Measurements from ENCODE around the gene CAD. TPM values are rescaled to one million over a fixed set of nuclear protein-coding genes. Genes with fewer than 3 reads are reported as not detected.

The CAD gene
- total RNA-seq, 1 experiment from 2014 or later = 130 TPM

DNA sequence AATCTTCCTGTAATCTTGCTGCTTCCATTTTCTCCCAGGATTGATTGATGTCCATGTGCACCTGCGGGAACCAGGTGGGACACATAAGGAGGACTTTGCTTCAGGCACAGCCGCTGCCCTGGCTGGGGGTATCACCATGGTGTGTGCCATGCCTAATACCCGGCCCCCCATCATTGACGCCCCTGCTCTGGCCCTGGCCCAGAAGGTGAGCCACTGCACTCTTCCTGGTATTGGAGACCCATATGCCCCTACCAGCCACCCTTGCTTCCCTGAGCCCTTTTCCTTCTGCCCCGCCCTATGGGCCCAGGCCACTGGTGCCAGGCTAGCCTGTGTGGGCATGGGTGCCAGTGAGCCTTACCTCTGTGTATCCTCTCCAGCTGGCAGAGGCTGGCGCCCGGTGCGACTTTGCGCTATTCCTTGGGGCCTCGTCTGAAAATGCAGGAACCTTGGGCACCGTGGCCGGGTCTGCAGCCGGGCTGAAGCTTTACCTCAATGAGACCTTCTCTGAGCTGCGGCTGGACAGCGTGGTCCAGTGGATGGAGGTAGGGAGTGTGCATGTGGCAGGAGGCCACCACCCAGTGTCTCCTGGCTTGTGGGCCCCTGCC is 20.3 kb downstream of the CAD start:
- no peaks in the 10 kb centered on the region for H3K4me1 Mint-ChIP-seq
- Histone ChIP-seq H3K79me2 (ENCODE audit: insufficient read depth, low read length) (no peaks in the 10 kb centered on the region), H2BK120ac (ENCODE audit: low read depth, low read length, poor library complexity, severe bottlenecking) (no peak overlapping the region), H3K4me2 (ENCODE audit: insufficient read depth, insufficient read length, low read length) (no peak overlapping the region), H3K14ac (ENCODE audit: insufficient read depth, low read length) (no peak overlapping the region), H4K8ac (replicated peaks; ENCODE audit: insufficient read length, low read depth, low read length) (no peak overlapping the region), H2BK20ac (ENCODE audit: low read depth, low read length, poor library complexity, severe bottlenecking) (no peak overlapping the region), H3T11ph (ENCODE audit: low read length) (no peak overlapping the region), H3K9ac (ENCODE audit: extremely low read depth, insufficient read length, low read length) (no peak overlapping the region), H3K27ac (ENCODE audit: insufficient read length, low read depth, low read length) (no peak overlapping the region), H3K79me1 (ENCODE audit: insufficient read depth, low read depth, low read length, poor library complexity, severe bottlenecking) (no peaks in the 10 kb centered on the region), H2AFZ (ENCODE audit: low read length) (no peak overlapping the region), H3K4ac (ENCODE audit: low read depth, low read length) (no peak overlapping the region), H2BK15ac (ENCODE audit: low read depth, low read length) (no peak overlapping the region), H3K4me1 (ENCODE audit: insufficient read depth, low read length) (no peaks in the 10 kb centered on the region), H2BK12ac (ENCODE audit: insufficient read length, low read depth, low read length) (no peak overlapping the region), H2BK5ac (ENCODE audit: insufficient read length, low read length) (no peak overlapping the region), H3K56ac (ENCODE audit: insufficient read length, low read depth, low read length) (no peak overlapping the region), H4K5ac (ENCODE audit: insufficient read length, low read depth, low read length) (no peak overlapping the region), H3K27me3 (ENCODE audit: insufficient read depth, low read length) (no peaks in the 10 kb centered on the region), H3K23ac (ENCODE audit: insufficient read length, low read depth, low read length) (no peak overlapping the region), H4K91ac (ENCODE audit: insufficient read length, low read depth, low read length) (no peak overlapping the region), H4K20me1 (ENCODE audit: control insufficient read depth, insufficient read depth, insufficient read length) (peaks cover 2% of the 10 kb centered on the region), H3K18ac (ENCODE audit: insufficient read length, low read depth, low read length) (no peak overlapping the region), H3K23me2 (ENCODE audit: insufficient read length, low read depth, low read length, poor library complexity, severe bottlenecking) (no peaks in the 10 kb centered on the region), H3K9me3 (ENCODE audit: control insufficient read depth, low read depth, low read length) (no peaks in the 10 kb centered on the region), H2AK5ac (ENCODE audit: insufficient read length, low read length) (no peak overlapping the region)
- no peak overlapping the region; a peak in 1 of 7 replicates for H3K27ac Mint-ChIP-seq
- peaks cover 63 to 100% (median 99%) of the 10 kb centered on the region in 3 experiments for H3K36me3 Mint-ChIP-seq (ENCODE audit: insufficient read depth in 1 of 3, low read depth in 3 of 3)
- no peak for DNase-seq
- no peaks in the 10 kb centered on the region for H3K9me3 Mint-ChIP-seq
- WGBS (ENCODE audit: extremely low coverage, insufficient read length, low lambda C conversion rate) = no CpG with 5 or more reads among the region's 15 CpGs
- H3K27me3 Mint-ChIP-seq (ENCODE audit: low read depth) = no peaks in the 10 kb centered on the region
- H3K4me3 Mint-ChIP-seq = no peak overlapping the region; a peak in 1 of 5 replicates
- TF ChIP-seq, protein P1, sequence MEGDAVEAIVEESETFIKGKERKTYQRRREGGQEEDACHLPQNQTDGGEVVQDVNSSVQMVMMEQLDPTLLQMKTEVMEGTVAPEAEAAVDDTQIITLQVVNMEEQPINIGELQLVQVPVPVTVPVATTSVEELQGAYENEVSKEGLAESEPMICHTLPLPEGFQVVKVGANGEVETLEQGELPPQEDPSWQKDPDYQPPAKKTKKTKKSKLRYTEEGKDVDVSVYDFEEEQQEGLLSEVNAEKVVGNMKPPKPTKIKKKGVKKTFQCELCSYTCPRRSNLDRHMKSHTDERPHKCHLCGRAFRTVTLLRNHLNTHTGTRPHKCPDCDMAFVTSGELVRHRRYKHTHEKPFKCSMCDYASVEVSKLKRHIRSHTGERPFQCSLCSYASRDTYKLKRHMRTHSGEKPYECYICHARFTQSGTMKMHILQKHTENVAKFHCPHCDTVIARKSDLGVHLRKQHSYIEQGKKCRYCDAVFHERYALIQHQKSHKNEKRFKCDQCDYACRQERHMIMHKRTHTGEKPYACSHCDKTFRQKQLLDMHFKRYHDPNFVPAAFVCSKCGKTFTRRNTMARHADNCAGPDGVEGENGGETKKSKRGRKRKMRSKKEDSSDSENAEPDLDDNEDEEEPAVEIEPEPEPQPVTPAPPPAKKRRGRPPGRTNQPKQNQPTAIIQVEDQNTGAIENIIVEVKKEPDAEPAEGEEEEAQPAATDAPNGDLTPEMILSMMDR (conservative IDR thresholded peaks at IDR 0.05) = no peak

Data from H9 (cell line).